GM18502 (cell line): ENCODE data around the gene FOXD2.

Experiments
- ATAC-seq: cut with Tn5 transposase; IDR thresholded peaks from one replicate; pipeline ENCODE4 v1.9.1; 2021; ENCODE audit warnings: mild to moderate bottlenecking; ENCODE audit not compliant: unreplicated experiment, poor library complexity

FOXD2 gene

GRCh38 chr1:47416319-47417169 lies 21.3 kb upstream of the FOXD2 start:
- ATAC-seq = no peak

- ATAC-seq = no peak
Measured at GRCh38 chr1:47417170-47418044, 20.4 kb upstream of the FOXD2 start.

GRCh38 chr1:47418122-47418521 lies 19.7 kb upstream of the FOXD2 start:
- no peak for ATAC-seq

DNA sequence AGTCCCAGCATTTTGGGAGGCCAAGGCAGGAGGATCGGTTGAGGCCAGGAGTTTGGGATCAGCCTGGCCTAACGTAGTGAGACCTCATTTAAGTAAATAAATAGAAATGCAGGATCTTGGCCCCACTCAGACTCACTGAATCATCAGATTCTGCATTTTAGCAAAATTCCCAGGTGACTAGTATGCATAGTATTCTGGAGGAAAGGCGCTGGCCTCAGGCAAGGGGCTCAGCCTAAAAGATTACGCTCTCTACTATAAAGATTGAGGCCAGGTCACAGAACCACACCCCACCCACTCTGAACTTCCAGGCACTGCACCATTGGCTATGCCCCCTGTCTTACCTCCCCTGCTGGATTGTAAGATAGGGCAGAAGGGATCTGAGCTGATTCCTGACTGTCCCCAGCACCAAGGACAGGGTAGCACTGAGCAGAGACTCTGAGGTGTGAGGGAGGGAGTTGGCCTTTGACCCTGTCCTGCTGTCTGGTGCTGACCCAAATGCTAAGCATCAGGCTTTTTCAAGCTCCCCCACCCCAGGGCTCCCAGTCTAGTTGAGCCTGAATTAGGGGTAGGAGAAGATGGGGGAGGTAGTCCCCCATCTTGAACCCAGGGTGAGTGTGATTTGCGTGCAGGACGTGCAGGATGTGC lies 19.0 kb upstream of the FOXD2 start:
- no peak for ATAC-seq

DNA sequence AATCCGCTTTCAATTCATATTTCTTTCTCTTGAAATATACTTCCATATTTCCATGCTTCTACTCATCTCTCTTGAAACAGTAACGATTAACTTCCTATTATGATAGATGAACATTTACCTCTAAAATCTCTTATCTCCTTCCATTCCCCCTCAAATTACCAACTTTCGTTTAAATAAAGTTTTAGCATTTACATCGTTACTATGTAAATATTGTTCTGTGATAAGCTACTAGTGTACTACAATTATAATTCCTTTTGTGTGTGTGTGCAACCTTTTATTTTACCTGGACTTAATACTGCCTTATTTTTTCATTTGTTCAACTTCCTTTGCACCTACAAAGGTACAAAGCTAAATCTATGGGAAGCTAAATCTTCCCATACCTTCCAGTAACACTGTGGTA lies 17.3 kb upstream of the FOXD2 start:
- no peak for ATAC-seq

DNA sequence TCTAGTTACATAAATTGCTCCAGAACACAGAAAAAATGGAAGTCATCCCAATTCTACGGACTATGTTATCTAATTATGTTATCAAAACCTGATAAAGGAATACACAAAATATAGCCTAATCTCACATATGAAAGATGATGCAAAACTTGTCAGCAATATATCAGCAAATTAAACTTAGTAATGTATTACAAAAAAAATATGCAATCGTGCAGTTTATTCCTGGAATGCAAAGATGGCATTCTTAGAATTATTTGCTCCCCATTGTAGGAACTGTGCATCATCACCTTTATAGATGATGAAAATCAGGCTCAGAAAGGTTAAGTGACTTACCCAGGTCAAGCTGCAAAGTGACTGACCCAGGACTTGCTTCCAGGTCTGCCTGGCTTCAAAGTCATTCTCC lies 14.0 kb upstream of the FOXD2 start:
- no peak for ATAC-seq

- no peak for ATAC-seq
Measured at GRCh38 chr1:47424336-47424982, 13.4 kb upstream of the FOXD2 start.

DNA sequence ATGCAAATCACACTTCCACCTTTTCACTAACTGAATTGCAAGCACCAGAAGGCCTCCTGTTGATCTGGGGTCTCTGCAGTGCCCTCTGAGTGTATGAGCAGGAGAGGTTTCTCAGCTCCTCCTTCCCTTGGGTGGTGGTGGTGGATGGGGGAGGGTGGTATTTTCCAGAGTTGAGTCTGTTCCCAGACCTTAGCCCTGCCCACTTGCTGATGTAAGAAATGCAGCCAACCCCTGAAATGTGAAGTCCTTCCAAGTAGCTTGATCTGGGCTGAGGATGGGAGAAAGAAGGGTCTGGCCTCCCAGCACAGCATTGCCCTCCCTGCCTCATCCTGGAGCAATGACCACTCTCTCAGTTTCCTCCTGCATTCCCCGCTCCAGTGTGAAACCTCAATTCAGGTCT lies 6.3 kb upstream of the FOXD2 start:
- no peak for ATAC-seq

DNA sequence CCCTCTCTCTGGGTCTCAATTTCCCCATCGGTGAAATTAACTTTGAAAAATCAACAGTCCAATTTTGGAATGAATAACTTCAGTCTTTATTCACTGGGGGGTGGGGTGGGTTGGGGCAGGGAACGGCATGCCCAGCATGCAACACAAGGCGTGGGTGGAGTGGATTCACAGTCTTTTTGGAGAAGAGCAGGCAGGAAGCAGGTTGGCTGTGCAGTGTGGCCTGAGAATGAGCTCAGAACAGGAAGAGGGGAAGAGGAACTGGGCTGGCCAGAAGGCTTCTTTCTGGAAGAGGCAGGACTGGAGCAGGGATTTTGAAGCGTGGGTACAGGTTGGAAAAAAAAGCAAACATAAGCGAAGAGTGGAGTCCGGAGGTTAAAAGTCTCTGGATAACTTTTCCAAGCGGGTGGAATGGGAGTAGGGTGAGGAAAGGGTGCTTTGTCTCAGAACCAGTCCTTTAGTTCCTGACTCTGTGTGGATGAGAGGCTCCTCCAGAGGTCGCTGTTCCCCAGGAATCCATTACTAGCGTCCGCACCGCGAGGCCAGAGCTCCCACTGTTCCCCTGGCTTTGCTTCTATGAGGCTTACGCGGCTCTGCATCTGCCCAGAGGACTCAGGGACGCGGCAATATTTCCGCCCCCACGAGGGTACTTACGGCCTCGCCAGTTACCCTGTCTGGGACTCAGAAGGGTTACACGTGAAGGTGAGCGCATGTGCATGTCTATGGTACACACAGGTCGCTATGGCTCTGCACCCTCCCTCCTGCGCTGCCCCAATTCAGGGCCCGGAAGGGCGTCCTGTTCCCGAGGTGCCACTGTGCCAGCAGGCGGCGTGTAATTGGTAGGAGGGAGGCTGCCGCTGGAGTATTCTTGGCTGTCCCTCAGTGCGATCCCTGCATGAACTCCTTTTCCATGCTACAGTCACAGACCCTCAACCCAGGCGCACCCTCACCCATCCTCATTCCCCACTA lies 5.5 kb upstream of the FOXD2 start:
- ATAC-seq = peak; percentile 34

GRCh38 chr1:47433037-47433421 lies 4.8 kb upstream of the FOXD2 start:
- ATAC-seq = no peak

DNA sequence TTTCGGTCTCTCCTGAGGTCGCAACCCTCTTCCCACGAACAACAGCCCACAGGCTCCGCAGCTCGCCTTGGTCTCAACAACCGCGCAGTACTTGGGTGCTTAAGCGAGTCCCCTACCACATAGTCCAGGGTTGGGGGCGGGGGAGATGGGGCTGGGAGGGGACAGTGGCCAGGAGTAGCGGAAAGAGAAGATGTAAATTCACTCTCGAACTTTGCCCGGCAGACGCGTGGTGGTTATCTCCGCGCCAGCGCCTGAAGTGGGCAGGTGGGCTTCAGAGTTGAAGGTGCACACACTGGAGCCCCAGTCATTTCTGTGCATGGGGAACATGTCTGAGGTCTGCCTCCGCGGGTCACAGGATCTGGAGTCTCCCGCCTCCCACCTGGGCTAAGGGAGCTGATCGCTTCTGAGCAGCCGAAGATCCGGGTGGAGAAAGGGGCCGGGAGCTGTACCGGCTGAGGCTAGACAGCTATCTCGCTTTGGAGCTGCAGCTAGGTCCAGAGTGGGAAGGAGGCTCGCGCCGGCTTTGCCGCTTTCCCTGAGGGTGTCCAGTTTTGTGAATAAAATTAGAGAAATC lies 4.3 kb upstream of the FOXD2 start:
- ATAC-seq = no peak

- no peak for ATAC-seq
Measured at GRCh38 chr1:47434051-47434842, 3.6 kb upstream of the FOXD2 start.

- no peak for ATAC-seq
Measured at GRCh38 chr1:47435506-47436303, 2.1 kb upstream of the FOXD2 start.

DNA sequence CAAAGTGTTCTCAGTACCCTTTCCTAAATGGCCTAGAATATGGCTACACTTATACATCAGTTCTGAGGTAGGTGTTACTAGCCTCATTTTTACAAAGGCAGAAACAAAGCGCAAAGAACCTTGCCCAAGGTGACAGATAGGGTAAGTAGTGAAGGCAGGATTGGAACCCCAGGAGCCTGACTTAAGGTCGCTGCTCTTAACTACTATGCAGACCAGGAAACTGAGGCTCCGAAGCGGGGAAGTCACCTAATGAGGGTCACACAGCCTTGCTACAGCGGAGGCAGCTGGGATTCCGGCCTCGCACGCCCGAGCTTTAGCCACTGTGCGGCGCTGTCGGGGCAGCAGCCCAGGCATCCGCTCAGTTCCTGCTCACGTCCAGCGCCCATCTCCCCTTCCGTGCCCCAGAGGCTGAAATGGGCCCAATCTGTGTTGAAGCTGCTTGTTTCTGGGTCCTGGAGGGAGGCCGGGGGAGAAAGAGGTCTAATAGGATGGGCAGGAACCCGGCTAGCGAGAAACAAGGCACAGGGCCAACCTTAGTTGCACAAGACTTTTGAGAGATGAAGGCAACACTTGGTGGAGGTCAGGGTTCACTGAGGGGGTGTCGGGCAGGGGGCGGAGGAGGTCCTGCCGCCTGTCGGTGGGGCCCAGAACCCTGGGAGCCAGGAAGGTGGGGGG lies 1.4 kb upstream of the FOXD2 start:
- peak; percentile 47 for ATAC-seq

DNA sequence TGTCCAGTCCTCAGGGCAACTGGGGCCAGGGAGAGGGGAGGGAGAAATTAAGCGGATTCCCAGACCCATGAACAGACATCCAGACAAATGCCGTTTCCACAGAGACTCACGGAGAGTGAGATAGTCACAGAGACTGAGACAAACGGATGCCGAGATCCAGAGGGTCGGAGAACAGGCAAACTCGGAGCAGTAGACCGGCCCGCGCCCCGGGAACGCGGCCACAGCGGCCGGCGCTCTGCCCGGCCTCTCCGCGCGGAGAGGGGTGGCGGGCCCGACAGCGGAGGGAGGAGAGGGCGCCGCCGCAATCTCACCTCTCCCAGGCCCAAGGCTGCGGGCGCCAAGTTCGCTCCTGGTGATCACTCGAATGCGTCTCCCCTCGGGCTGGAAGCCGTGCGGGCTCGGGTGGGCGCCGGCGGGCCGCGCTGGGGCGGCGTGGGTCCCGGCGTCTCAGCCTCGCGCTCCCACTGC lies 831 bp upstream of the FOXD2 start:
- ATAC-seq = peak; percentile 18

DNA sequence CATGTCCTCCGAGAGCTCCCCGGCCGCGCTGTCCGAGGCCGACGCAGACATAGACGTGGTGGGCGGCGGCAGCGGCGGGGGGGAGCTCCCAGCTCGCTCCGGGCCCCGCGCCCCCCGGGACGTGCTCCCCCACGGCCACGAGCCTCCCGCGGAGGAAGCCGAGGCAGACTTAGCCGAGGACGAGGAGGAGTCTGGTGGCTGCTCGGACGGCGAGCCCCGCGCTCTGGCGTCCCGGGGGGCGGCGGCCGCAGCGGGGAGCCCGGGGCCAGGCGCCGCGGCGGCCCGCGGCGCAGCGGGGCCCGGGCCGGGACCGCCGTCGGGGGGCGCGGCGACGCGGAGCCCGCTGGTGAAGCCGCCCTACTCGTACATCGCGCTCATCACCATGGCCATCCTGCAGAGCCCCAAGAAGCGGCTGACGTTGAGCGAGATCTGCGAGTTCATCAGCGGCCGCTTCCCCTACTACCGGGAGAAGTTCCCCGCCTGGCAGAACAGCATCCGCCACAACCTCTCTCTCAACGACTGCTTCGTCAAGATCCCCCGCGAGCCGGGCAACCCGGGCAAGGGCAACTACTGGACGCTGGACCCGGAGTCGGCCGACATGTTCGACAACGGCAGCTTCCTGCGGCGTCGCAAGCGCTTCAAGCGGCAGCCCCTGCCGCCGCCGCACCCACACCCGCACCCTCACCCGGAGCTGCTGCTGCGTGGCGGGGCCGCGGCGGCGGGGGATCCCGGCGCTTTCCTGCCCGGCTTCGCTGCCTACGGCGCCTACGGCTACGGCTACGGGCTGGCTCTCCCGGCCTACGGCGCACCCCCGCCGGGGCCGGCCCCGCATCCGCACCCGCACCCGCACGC lies 547 bp downstream of the FOXD2 start:
- peak; percentile 3 for ATAC-seq
